Muscle layer of colon (tissue), 2 donors: Measurements from ENCODE around the gene ADGRD1.
"Not testable (repeated sequence)": the region's sequence is repeated elsewhere in the genome, so short reads cannot be mapped to it uniquely, and the experiment has no call there.

Experiments used
- H3K27ac ChIP-seq: one replicate; pipeline ENCODE4 v1.7.0; 2013; ENCODE audit warnings: low read depth, mild to moderate bottlenecking, low read length, moderate library complexity
- H3K27me3 ChIP-seq, 2 donors: one replicate each; pipeline ENCODE4 v1.7.0; 2013; ENCODE audit warnings: low read length in 2 of 2, mild to moderate bottlenecking in 2 of 2; ENCODE audit not compliant: insufficient read depth in 2 of 2, control insufficient read depth in 1 of 2
- H3K36me3 ChIP-seq: one replicate; pipeline ENCODE4 v1.7.0; 2013; ENCODE audit warnings: mild to moderate bottlenecking, low read length; ENCODE audit not compliant: insufficient read depth
- H3K4me1 ChIP-seq: one replicate; pipeline ENCODE4 v1.7.0; 2013; ENCODE audit warnings: mild to moderate bottlenecking, low read length; ENCODE audit not compliant: insufficient read depth
- H3K4me3 ChIP-seq, 2 donors: one replicate each; pipeline ENCODE4 v1.7.0; 2013; ENCODE audit warnings: low read length in 2 of 2, low read depth in 1 of 2, mild to moderate bottlenecking in 1 of 2, moderate library complexity in 1 of 2
- H3K9ac ChIP-seq: one replicate; pipeline ENCODE4 v1.7.0; 2013; ENCODE audit warnings: low read length
- H3K9me3 ChIP-seq: one replicate; pipeline ENCODE4 v1.7.0; 2013; ENCODE audit warnings: mild to moderate bottlenecking, low read length
- donor health status: abdominal sarcoma.
- donor health status: Adenocarcinoma of cecum.

The ADGRD1 gene

DNA sequence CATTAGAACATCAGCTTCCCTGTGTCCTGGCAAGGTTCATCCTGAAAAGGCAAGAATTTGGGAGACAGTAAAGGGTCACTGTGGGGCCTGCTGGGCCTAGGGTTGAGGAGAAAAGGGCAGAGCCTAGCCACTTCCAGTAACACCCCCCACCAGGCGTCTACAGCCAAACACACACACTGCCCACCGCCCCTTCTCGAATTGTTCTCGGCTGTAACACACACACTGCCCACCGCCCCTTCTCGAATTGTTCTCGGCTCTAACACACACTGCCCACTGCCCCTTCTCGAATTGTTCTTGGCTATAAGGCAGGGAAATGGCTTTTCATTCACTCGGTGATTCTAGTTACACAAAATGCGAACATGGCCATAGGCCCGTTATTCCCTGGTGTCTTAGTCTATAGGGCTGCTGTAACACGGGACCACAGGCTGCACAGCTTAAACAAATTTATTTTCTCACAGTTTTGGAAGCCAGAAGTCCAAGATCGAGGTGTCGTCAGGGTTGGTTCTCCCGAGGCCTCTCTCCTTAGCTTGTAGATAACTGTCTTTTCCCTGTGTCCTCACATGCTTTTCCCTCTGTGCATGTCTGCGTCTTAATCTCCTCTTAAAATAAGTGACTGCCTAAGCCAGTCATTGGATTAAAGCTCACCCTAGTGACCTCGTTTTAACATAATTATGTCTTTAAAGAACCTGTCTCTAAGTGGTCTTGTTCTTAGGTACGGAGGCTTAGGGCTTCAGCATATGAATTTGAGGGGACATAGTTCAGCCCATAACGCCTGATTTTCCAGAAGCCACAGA is 171.0 kb downstream of the ADGRD1 start:
- Histone ChIP-seq H3K36me3 (no peaks in the 10 kb centered on the region), H3K4me1 (no peaks in the 10 kb centered on the region), H3K4me3 (no peak overlapping the region), H3K27ac (no peak overlapping the region), H3K9ac (no peak overlapping the region), H3K27me3 (no peaks in the 10 kb centered on the region), H3K9me3 (no peaks in the 10 kb centered on the region)

DNA sequence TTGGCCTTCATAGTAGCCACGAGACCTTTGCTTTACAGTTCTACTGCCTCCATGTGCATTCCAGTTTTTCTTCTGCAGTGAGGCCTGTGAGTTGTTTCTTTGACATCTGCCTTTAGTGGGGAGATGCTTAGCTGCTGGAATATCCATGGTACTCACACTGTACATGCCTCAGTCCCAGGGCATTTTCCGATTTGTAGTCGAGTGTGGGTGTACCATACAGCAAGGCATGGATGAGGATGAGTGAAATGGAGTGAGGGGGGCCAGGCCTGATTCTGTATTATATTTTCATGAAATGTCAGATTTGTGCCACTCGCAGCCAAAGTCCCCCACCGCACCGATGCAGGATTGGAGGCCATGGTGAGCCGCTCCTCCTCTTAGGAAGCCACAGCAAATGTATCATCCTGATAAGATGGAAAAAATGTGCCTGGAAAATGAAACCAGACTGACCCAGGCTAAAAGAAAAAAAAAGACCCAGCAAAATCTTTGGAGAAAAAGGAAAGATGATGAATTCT is 173.0 kb downstream of the ADGRD1 start:
- Histone ChIP-seq H3K9ac (no peak overlapping the region), H3K27ac (no peak overlapping the region), H3K4me3 (no peak overlapping the region)

DNA sequence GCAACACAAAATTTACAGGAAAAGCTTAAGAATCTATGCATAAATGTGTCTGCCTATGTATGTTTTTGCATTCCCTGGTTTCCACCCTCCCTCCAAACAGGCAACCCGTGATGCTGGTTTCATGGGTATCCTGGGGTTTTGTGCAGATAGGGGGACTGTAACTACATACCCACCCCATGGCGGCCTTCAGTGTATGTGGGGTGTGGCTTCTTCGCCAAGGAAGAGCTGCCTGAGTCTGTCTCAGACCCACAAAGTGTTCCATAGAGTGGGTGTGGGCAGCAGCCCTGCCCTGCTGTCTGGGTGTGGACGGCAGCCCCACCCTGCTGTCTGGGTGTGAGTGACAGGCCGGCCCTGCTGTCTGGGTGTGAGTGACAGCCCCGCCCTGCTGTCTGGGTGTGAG is 174.8 kb downstream of the ADGRD1 start:
- H3K27me3 ChIP-seq, result no peaks in the 10 kb centered on the region
- H3K4me3 ChIP-seq, result no peak overlapping the region
- H3K36me3 ChIP-seq, result no peaks in the 10 kb centered on the region
- H3K27ac ChIP-seq, result no peak overlapping the region
- H3K9ac ChIP-seq, result no peak overlapping the region
- H3K4me1 ChIP-seq, result peaks cover 21% of the 10 kb centered on the region
- no peaks in the 10 kb centered on the region for H3K9me3 ChIP-seq

More for the DNA sequence above, 173.0 kb downstream of the ADGRD1 start:
- Histone ChIP-seq H3K9me3 (no peaks in the 10 kb centered on the region), H3K36me3 (no peaks in the 10 kb centered on the region), H3K27me3 (no peaks in the 10 kb centered on the region), H3K4me1 (peaks cover 4% of the 10 kb centered on the region)

DNA sequence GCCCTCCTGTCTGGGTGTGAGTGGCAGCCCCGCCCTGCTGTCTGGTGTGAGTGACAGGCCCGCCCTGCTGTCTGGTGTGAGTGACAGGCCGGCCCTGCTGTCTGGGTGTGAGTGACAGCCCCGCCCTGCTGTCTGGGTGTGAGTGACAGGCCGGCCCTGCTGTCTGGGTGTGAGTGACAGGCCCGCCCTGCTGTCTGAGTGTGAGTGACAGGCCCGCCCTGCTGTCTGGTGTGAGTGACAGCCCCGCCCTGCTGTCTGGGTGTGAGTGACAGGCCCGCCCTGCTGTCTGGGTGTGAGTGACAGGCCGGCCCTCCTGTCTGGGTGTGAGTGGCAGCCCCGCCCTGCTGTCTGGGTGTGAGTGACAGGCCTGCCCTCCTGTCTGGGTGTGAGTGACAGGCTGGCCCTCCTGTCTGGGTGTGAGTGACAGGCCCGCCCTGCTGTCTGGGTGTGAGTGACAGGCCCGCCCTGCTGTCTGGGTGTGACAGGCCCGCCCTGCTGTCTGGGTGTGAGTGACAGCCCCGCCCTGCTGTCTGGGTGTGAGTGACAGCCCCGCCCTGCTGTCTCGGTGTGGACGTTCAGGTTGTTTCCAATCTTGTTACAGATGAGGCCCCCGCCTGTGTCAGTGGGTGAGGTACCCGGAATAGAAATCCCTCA is 175.4 kb downstream of the ADGRD1 start:
- H3K36me3 ChIP-seq, H3K27me3 ChIP-seq, H3K9me3 ChIP-seq, H3K27ac ChIP-seq, H3K9ac ChIP-seq, H3K4me3 ChIP-seq: not testable (repeated sequence)
- peaks cover 26% of the 10 kb centered on the region for H3K4me1 ChIP-seq

DNA sequence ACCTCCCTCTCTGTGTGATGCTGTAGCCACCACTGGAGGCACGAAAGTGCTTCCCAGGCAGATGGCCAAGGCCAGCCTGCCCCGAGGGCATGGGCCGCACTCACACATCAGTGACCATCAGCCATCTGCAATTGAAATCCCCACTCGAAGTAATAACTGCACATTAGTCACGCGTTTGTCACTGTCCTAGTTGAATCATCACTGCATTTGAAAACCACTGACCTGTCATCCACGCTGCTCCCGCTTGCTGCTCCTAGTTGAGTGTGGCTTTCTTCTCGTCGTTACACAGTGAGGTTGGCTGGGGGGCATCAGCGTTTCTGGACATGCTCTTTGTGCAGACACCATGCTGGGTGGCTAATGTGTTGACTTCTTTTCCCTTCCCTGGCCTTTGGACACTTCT is 176.1 kb downstream of the ADGRD1 start:
- no peaks in the 10 kb centered on the region for H3K36me3 ChIP-seq
- no peak overlapping the region for H3K4me3 ChIP-seq
- no peak overlapping the region for H3K27ac ChIP-seq
- no peak overlapping the region for H3K9ac ChIP-seq
- no peaks in the 10 kb centered on the region for H3K27me3 ChIP-seq
- no peaks in the 10 kb centered on the region for H3K9me3 ChIP-seq
- H3K4me1 ChIP-seq, result peaks cover 27% of the 10 kb centered on the region

DNA sequence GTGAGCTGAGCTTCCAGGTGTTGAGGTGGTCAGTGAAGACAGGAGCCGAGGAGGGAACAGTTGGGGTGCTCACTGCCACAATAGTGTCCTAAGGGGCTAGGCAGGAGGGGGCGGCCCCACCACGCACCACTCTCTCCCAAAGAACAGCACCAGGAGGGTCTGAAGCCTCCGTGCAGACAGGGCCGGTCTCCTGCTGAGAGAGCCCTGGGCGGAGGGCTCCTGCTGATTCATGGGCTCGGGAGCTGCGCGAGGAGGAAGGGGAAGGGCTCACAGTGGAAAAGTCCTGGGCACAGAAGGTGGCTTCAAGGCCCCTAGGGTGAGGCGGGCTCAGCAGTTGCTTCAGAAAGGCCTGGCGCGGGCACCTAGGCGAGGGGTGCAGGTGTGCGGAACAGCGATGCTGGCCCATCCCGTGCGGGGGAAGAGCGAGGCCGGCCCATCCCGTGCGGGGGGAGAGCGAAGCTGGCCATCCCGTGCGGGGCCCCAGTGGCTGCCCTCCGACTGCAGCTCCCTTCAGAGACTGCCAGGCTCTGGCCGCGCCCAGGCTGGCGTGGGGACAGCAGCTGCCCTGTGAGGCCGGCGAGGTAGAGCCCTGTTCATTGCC is 176.7 kb downstream of the ADGRD1 start:
- no peaks in the 10 kb centered on the region for H3K9me3 ChIP-seq
- H3K27ac ChIP-seq, result no peak overlapping the region
- H3K4me1 ChIP-seq, result peaks cover 27% of the 10 kb centered on the region
- H3K4me3 ChIP-seq, result no peak overlapping the region
- no peak overlapping the region for H3K9ac ChIP-seq
- H3K27me3 ChIP-seq, result no peaks in the 10 kb centered on the region
- no peaks in the 10 kb centered on the region for H3K36me3 ChIP-seq

DNA sequence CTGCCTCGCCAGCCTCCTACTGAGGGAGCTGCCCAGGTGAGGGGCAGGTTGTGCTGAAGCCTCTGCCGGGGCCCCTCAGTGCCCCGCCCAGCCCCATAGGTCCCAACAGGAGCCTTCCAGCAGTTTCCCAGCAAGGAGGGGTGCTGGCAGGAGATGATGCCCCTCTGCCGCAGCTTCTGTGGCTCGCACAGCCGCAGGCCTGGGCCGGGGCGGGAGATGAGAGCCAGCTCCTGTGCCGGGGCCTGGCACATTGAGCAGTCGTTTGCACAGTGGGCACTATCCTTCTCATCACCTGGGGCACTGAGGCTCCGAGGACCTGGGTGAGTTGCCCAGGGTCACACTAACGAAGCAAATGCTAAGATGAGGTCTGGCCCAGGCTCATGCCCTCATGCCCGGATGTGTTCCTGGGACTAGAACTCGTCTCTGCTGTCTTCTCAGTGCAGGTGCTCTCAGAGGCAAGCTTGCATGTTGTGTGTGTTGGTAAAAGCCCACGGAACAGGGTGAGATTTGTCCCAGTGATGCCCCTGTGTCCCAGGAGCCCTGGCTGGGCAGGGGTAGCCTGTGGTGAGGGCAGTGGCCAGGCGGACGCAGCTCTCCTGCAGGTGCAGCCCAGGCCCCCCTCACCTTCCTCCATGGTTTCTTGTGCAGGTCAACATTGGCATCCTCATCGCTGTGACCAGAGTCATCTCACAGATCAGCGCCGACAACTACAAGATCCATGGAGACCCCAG is 177.5 kb downstream of the ADGRD1 start:
- peaks cover 27% of the 10 kb centered on the region for H3K4me1 ChIP-seq
- H3K9ac ChIP-seq, result no peak overlapping the region
- H3K4me3 ChIP-seq, result no peak overlapping the region
- no peak overlapping the region for H3K27ac ChIP-seq
- H3K9me3 ChIP-seq, result no peaks in the 10 kb centered on the region
- no peaks in the 10 kb centered on the region for H3K36me3 ChIP-seq
- no peaks in the 10 kb centered on the region for H3K27me3 ChIP-seq

DNA sequence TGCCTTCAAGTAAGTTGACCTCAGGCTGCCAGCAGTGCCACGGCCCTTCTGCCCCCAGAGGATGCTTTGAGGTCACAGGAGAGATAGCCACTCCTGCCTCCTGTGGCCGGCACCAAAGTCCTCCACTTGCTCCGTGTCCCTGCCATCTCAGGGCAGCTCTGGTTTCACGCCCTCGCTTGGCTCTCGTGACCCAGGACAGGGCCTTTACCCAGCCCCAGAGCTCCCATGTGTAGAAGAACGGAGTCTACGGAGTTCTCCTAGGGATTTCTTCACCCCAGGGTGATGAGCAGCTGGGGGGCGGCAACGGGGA is 178.1 kb downstream of the ADGRD1 start:
- Histone ChIP-seq H3K36me3 (no peaks in the 10 kb centered on the region), H3K27ac (no peak overlapping the region), H3K4me1 (peaks cover 27% of the 10 kb centered on the region), H3K4me3 (no peak overlapping the region), H3K27me3 (no peaks in the 10 kb centered on the region), H3K9me3 (no peaks in the 10 kb centered on the region), H3K9ac (no peak overlapping the region)

DNA sequence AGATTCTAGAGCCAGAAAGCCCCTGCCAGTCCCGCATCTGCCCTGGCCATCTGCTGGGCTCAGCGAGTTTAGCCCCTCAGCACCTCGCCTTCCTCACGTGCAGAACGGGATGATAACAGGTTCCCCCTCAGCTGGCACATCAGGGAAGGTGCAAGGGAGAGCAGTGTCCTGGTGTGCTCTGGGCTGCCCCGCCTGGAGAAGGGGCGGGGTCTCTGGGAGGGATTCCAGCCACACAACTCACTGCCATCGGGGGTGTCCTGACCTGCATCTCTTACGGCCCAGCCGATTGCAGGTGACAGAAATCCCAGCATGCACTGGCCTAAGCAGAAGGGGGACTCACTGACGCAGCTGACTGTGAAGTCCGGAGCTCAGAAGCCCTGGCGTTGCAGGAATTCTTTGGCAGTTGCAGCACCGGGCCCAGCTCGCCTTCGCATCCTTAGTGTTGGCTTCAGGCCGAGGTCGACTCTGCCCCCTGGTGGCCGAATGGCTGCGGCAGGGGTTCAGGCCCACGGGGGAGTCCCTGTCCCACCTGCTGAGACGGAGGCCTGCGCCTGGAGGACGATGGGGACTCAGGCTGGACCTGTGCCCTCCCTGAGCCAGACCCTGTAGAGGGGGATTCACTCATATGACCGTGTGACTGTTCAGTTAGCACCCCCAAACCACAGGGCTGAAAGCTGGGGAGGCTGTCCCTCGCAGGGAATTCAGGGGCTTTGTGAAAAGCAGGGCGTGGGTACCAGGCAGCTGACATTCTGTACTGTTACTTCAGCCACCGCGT is 178.6 kb downstream of the ADGRD1 start:
- Histone ChIP-seq H3K4me1 (peaks cover 27% of the 10 kb centered on the region), H3K36me3 (no peaks in the 10 kb centered on the region), H3K27ac (peak overlapping the region; percentile 14), H3K9ac (no peak overlapping the region), H3K27me3 (no peaks in the 10 kb centered on the region), H3K4me3 (peak overlapping the region in 1 of 2 donors; percentile 5), H3K9me3 (no peaks in the 10 kb centered on the region)

DNA sequence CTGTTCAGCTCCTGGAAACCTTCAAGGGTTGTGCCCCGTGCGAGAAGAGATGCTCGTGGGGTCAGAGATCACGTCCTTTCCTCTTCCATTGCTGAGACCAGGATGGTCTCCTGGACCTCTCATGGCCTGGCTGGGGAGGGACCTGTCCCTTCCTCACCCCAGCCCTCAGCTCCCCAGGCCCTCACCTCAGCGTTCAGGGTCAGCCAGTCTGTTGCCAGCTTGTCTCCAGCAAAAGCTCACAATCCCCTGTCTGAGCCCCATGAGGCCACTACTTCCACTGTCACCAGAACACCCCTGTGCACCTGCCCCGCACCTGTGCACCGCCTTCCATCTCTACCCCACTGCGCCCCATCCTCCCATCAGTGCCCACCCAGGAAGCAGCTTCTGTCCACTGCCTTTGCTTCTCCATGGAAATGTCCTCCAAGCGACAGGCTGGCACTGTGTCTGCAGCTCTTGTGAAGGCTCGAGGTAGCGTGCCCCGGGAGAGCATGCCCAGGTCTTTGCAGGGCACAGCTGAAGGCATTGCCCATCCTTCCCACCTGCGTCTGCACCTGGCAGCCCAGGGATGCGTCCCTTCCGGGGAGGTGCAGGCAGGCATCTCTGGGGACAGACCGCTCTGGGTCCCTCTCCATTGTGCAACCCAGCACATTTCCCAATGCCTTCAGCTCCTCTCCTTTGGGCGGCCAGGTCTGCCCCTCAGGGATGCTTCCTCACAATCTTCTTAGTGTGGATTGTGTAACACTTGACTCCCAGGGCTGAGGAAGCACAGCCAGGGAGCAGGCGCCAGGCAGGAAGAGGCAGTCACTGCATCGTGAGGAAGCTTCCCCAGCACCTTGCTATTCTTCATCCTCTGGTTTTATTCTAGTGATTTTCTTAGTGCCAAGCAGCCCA is 179.6 kb downstream of the ADGRD1 start:
- Histone ChIP-seq H3K27ac (no peak overlapping the region), H3K9ac (no peak overlapping the region), H3K9me3 (no peaks in the 10 kb centered on the region), H3K4me1 (peaks cover 27% of the 10 kb centered on the region), H3K4me3 (no peak overlapping the region), H3K27me3 (no peaks in the 10 kb centered on the region), H3K36me3 (no peaks in the 10 kb centered on the region)
